OCI-LY7 (cell line): ENCODE results near the gene OTUD5. TPM values are rescaled to one million over a fixed set of nuclear protein-coding genes. Genes with fewer than 3 reads are reported as not detected.

Experiments used
- BruUV-seq: library from RNA; stranded (reverse); fragments of 400-500 nt; replicated peaks from 2 replicates; lab custom pipeline; 2021; lab: Mats Ljungman, UMichigan
- CTCF ChIA-PET: fragments of 300-600 bp; sonication (Branson Sonifier 250); formaldehyde crosslinking; loops from one replicate; lab custom pipeline; 2022; ENCODE audit warnings: antibody characterized with exemption; ENCODE audit not compliant: unreplicated experiment; lab: Charles Lee
- POLR2A ChIA-PET: fragments of 300-600 bp; sonication (Branson Sonifier 250); formaldehyde crosslinking; loops from one replicate; lab custom pipeline; 2022; ENCODE audit warnings: antibody characterized with exemption; lab: Charles Lee
- DNase-seq: peaks from one replicate; pipeline ENCODE4 v3.0.0-alpha.2; 2015; ENCODE audit warnings: low spot score
- H2AFZ ChIP-seq: fragments of 200-600 bp; sonication (generic), shearing (Covaris generic); 2 replicates; pipeline ENCODE4 v1.6.1; 2014; ENCODE audit warnings: mild to moderate bottlenecking, antibody characterized with exemption, low read length, moderate library complexity
- H3K27ac ChIP-seq: fragments of 200-600 bp; sonication (generic); 2 replicates; pipeline ENCODE4 v1.5.1; 2014; ENCODE audit warnings: mixed run types, low read depth, mild to moderate bottlenecking, moderate library complexity, low read length, inconsistent platforms; ENCODE audit not compliant: poor library complexity, severe bottlenecking
- H3K36me3 ChIP-seq: fragments of 200-600 bp; sonication (generic); 2 replicates; pipeline ENCODE4 v1.6.1; 2014; ENCODE audit warnings: mild to moderate bottlenecking, antibody characterized with exemption, low read length, moderate library complexity, mixed read lengths; ENCODE audit not compliant: insufficient read depth
- H3K4me1 ChIP-seq: fragments of 200-600 bp; sonication (generic); 2 replicates; pipeline ENCODE4 v1.5.1; 2014; ENCODE audit warnings: mild to moderate bottlenecking, low read length; ENCODE audit not compliant: insufficient read depth, poor library complexity, severe bottlenecking
- H3K4me2 ChIP-seq: fragments of 200-600 bp; sonication (generic); 2 replicates; pipeline ENCODE4 v1.6.1; 2014; ENCODE audit warnings: mild to moderate bottlenecking, low read length
- H3K4me3 ChIP-seq: fragments of 200-600 bp; sonication (generic); 2 replicates; pipeline ENCODE4 v1.5.1; 2014; ENCODE audit warnings: mild to moderate bottlenecking, low read depth, low read length; ENCODE audit not compliant: poor library complexity, severe bottlenecking
- H3K79me2 ChIP-seq: fragments of 200-600 bp; sonication (generic); 2 replicates; pipeline ENCODE4 v1.6.1; 2016; ENCODE audit warnings: low read depth, mild to moderate bottlenecking, low read length, moderate library complexity, mixed read lengths; ENCODE audit not compliant: insufficient read depth
- H3K9me2 ChIP-seq: fragments of 200-600 bp; sonication (generic); 2 replicates; pipeline ENCODE4 v1.6.1; 2016; ENCODE audit warnings: mild to moderate bottlenecking, low read length, mixed read lengths; ENCODE audit not compliant: insufficient read depth
- H3K9me3 ChIP-seq: fragments of 200-600 bp; sonication (generic); 2 replicates; pipeline ENCODE4 v1.6.1; 2014; ENCODE audit warnings: mild to moderate bottlenecking, mixed run types, low read length, mixed read lengths
- H4K20me1 ChIP-seq: fragments of 200-600 bp; sonication (generic); 2 replicates; pipeline ENCODE4 v1.6.1; 2014; ENCODE audit warnings: mild to moderate bottlenecking, antibody characterized with exemption, low read length, moderate library complexity, mixed read lengths; ENCODE audit not compliant: insufficient read depth
- EZH2phosphoT487 ChIP-seq: fragments of 200-600 bp; sonication (generic); IDR thresholded peaks from 2 replicates; pipeline ENCODE4 v1.6.1; 2018; ENCODE audit warnings: low read depth, borderline replicate concordance, mild to moderate bottlenecking, mixed run types, antibody characterized with exemption, low read length, moderate library complexity, mixed read lengths
- intact Hi-C: fragments of 100-400 bp; cut with micrococcal nuclease; formaldehyde crosslinking; loops from one replicate; pipeline ENCODE4 v1.10.0; 2022; ENCODE audit not compliant: unreplicated experiment
- total RNA-seq, 2 experiments: library from RNA; depleted of rRNA in 1 of 2; stranded (reverse); fragments of >200 nt in 1 of 2; shearing (Covaris generic) in 1 of 2; gene quantifications; 2 replicates each; pipeline ENCODE4 v1.2.3, GENCODE V29; 2014 to 2022
- TF ChIP-seq, protein P1 (sequence below): fragments of 200-600 bp; sonication (generic); conservative IDR thresholded peaks from 2 replicates; pipeline ENCODE4 v1.5.1; 2014; ENCODE audit warnings: mild to moderate bottlenecking, antibody characterized with exemption, low read length, moderate library complexity, mixed read lengths

OTUD5 gene
- total RNA-seq, 2 experiments from 2014 or later = 38.5 to 55.7 TPM

DNA sequence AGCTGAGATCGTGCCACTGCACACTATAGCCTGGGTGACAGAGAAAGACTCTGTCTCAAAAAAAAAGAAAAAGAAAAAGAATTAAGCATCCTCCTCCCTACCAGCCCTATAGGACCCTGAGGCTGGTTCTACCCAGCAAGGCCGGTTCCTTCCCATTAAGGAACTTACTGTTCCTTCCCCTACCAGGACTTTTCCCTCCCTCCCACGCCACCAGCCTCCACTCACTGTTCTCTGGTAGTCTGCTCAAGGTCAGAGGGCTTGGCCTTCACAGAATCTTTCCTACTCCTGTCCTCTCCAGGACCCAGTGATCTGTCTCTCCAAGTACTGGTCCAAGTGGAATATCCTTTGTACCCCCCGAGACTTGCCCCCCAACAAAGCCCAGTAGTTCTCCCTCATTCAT is 43.2 kb upstream of the OTUD5 start:
- Histone ChIP-seq H3K9me3 (no peaks in the 10 kb centered on the region), H3K27ac (no peak overlapping the region), H4K20me1 (no peaks in the 10 kb centered on the region), H3K4me3 (peak overlapping the region; percentile 88), H2AFZ (no peak overlapping the region), H3K79me2 (peaks cover 10% of the 10 kb centered on the region; the same call in 1 of the 2 replicates), H3K36me3 (peaks cover 40% of the 10 kb centered on the region), H3K4me1 (peaks cover 20% of the 10 kb centered on the region), H3K4me2 (peak overlapping the region; percentile 60), H3K9me2 (no peaks in the 10 kb centered on the region)
- TF ChIP-seq EZH2phosphoT487 = no peak
- no peak for DNase-seq
- ChIA-PET POLR2A (no interaction called here), CTCF (no interaction called here)
- no TSS peak for BruUV-seq
- intact Hi-C loops = loop anchor here (5.0 kb wide), 1 partner anchor 38 kb away; no protein-coding TSS in a partner anchor

DNA sequence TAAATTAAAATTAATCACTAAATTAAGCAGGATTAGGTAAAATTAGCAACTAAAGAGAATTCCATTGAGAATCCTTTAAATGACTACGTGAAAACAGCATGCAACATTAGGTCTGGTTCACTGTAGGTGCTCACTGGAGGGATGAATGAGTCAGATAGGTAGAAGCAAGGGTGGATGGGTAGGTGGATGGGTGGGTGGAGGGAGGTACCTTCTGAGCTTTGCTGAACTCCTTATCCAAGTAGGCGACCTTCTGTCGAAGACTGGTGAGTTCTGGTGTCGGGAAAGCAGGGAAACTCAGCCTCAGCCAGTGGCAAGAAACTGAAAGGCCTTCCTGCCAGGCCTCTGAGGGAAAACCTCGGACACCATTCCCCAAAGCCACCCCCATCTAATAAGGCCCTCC is 41.6 kb upstream of the OTUD5 start:
- ChIA-PET CTCF (no interaction called here), POLR2A (no interaction called here)
- H3K9me3 ChIP-seq = no peaks in the 10 kb centered on the region
- peaks cover 10% of the 10 kb centered on the region; the same call in 1 of the 2 replicates for H3K79me2 ChIP-seq
- H3K27ac ChIP-seq = no peak overlapping the region
- no peak overlapping the region for H3K4me3 ChIP-seq
- no peak overlapping the region for H2AFZ ChIP-seq
- H3K9me2 ChIP-seq = no peaks in the 10 kb centered on the region
- no peak for DNase-seq
- BruUV-seq = no TSS peak
- intact Hi-C loops = no loop called here
- H3K4me1 ChIP-seq = peaks cover 19% of the 10 kb centered on the region
- H3K36me3 ChIP-seq = peaks cover 49% of the 10 kb centered on the region
- H3K4me2 ChIP-seq = no peak overlapping the region
- H4K20me1 ChIP-seq = no peaks in the 10 kb centered on the region
- TF ChIP-seq, protein P1, sequence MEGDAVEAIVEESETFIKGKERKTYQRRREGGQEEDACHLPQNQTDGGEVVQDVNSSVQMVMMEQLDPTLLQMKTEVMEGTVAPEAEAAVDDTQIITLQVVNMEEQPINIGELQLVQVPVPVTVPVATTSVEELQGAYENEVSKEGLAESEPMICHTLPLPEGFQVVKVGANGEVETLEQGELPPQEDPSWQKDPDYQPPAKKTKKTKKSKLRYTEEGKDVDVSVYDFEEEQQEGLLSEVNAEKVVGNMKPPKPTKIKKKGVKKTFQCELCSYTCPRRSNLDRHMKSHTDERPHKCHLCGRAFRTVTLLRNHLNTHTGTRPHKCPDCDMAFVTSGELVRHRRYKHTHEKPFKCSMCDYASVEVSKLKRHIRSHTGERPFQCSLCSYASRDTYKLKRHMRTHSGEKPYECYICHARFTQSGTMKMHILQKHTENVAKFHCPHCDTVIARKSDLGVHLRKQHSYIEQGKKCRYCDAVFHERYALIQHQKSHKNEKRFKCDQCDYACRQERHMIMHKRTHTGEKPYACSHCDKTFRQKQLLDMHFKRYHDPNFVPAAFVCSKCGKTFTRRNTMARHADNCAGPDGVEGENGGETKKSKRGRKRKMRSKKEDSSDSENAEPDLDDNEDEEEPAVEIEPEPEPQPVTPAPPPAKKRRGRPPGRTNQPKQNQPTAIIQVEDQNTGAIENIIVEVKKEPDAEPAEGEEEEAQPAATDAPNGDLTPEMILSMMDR = no peak
- TF ChIP-seq EZH2phosphoT487 = no peak

DNA sequence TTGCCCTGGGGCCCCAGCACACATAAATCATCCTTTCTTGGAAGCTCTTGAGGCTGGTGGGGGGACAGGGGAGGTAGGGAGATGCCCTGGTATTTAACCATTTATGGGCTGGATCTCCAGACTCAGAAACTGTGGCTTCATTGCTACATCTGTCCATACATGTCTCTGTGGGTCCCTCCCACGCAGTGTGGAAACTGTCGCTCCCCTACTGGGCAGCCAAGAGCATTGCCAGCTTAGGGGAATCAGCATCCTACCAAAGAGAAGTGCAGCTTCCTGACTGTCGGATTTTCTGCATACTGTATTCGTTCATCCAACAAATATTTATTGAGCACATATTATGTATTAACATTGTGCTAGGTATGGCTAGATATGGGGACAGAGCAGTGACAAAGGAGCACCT is 41.0 kb upstream of the OTUD5 start:
- Histone ChIP-seq H3K4me1 (peaks cover 12% of the 10 kb centered on the region), H2AFZ (no peak overlapping the region), H3K79me2 (peaks cover 10% of the 10 kb centered on the region; the same call in 1 of the 2 replicates), H4K20me1 (no peaks in the 10 kb centered on the region), H3K36me3 (peaks cover 54% of the 10 kb centered on the region), H3K4me3 (no peak overlapping the region), H3K27ac (no peak overlapping the region), H3K9me3 (no peaks in the 10 kb centered on the region), H3K4me2 (no peak overlapping the region), H3K9me2 (no peaks in the 10 kb centered on the region)
- ChIA-PET CTCF (no interaction called here), POLR2A (no interaction called here)
- DNase-seq = no peak
- intact Hi-C loops = no loop called here
- no TSS peak for BruUV-seq
- TF ChIP-seq, protein P1 = peak; percentile 39
- TF ChIP-seq EZH2phosphoT487 = no peak
